NCI-H2171 (cell line): ENCODE results near the gene RBL1.
A peak's percentile ranks its signal among the peaks of the same experiment; 100 is the strongest.
"Not testable (repeated sequence)": the region's sequence is repeated elsewhere in the genome, so short reads cannot be mapped to it uniquely, and the experiment has no call there.

ENCODE experiments used
- DNase-seq: peaks from one replicate; lab custom pipeline; 2025; lab: John Stamatoyannopoulos, UW

The RBL1 gene

GRCh38 chr20:37095599-37096414 is at the start of gene RBL1:
Gene RBL1 (minus strand): TSS chr20:37095997. CDS start chr20:37095928, 69 bp downstream.
- DNase-seq = peak; percentile 92

- DNase-seq = no peak
Measured at GRCh38 chr20:37144856-37145404, 49.1 kb upstream of the RBL1 start.

GRCh38 chr20:37142708-37143107 is 46.9 kb upstream of the RBL1 start:
- DNase-seq = no peak

GRCh38 chr20:37137547-37137946 is 41.8 kb upstream of the RBL1 start:
- DNase-seq = no peak

GRCh38 chr20:37133952-37134351 is 38.2 kb upstream of the RBL1 start:
- DNase-seq = no peak

GRCh38 chr20:37131486-37131885 is 35.7 kb upstream of the RBL1 start:
- no peak for DNase-seq

GRCh38 chr20:37128803-37129202 is 33.0 kb upstream of the RBL1 start:
- DNase-seq = no peak

GRCh38 chr20:37126290-37126689 is 30.5 kb upstream of the RBL1 start:
- DNase-seq = not testable (repeated sequence)

- no peak for DNase-seq
Measured at GRCh38 chr20:37123441-37123840, 27.6 kb upstream of the RBL1 start.

GRCh38 chr20:37120497-37120896 is 24.7 kb upstream of the RBL1 start:
- DNase-seq = no peak

GRCh38 chr20:37119356-37120036 is 23.7 kb upstream of the RBL1 start:
- DNase-seq = no peak

GRCh38 chr20:37114012-37114411 is 18.2 kb upstream of the RBL1 start:
- no peak for DNase-seq

- no peak for DNase-seq
Measured at GRCh38 chr20:37111926-37112455, 16.2 kb upstream of the RBL1 start.

GRCh38 chr20:37108676-37109075 is 12.9 kb upstream of the RBL1 start:
- DNase-seq = no peak

- DNase-seq = no peak
Measured at GRCh38 chr20:37102571-37102970, 6.8 kb upstream of the RBL1 start.

GRCh38 chr20:37096415-37097041 is 731 bp upstream of the RBL1 start:
- DNase-seq = no peak

GRCh38 chr20:37095108-37095598 is 644 bp downstream of the RBL1 start:
- DNase-seq = no peak

GRCh38 chr20:37090407-37090806 is 5.4 kb downstream of the RBL1 start:
- DNase-seq = no peak

GRCh38 chr20:37081717-37082289 is 14.0 kb downstream of the RBL1 start:
- no peak for DNase-seq

- no peak for DNase-seq
Measured at GRCh38 chr20:37077009-37077408, 18.8 kb downstream of the RBL1 start.

- DNase-seq = no peak
Measured at GRCh38 chr20:37075932-37076685, 19.7 kb downstream of the RBL1 start.
